ENCODE data around the gene CPA4.

The CPA4 gene

GRCh38 chr7:130367088-130367755 lies 74.3 kb downstream of the CPA4 start:
- DNase-seq, result peak in 1 of 4 experiments; percentile 12

- DNase-seq, result no peak
These were observed 75.1 kb downstream of the CPA4 start for GRCh38 chr7:130367836-130368746.

GRCh38 chr7:130369110-130369711 lies 76.2 kb downstream of the CPA4 start:
- no peak for DNase-seq

GRCh38 chr7:130369831-130370550 lies 77.0 kb downstream of the CPA4 start:
- no peak for DNase-seq

- no peak for DNase-seq
These were observed 78.1 kb downstream of the CPA4 start for GRCh38 chr7:130371046-130371445.

GRCh38 chr7:130372402-130373165 lies 79.6 kb downstream of the CPA4 start:
- no peak for DNase-seq
